ENCODE results near the gene TIMM13.

Gene TIMM13

DNA sequence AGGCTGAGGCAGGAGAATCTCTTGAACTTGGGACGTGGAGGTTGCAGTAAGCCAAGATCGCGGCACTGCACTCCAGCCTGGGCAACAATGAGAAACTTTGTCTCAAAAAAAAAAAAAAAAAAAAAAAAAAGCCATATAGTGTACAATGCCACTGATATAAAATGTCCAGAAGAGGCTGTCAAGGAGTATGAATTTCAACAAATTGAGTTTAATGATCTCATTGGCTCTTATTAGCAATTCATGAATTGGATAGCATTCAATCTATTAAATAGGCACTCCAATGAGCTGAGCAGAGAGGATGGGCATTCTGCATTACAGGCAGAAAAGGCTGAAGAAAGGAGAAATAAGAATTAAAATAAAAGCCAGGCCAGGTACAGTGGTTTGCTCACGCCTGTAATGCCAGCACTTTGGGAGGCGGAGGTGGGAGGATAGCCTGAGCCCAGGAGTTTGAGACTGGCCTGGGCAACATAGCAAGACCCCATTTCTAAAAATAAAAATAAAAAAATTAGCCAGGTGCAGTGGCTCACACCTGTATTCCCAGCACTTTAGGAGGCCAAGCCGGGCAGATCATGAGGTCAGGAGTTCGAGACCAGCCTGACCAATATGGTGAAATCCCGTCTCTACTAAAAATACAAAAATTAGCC lies 30.1 kb upstream of the TIMM13 start:
- H3K36me3 ChIP-seq (ENCODE audit: control insufficient read depth, insufficient read depth, low read length): no peaks in the 10 kb centered on the region
- H3K79me2 ChIP-seq: no peaks in the 10 kb centered on the region
- no peak overlapping the region for H3K9ac ChIP-seq
- H3K4me2 ChIP-seq (ENCODE audit: low read length): peak overlapping the region; percentile 73
- H3K27me3 ChIP-seq (ENCODE audit: control insufficient read depth, insufficient read depth, low read length): no peaks in the 10 kb centered on the region
- TF ChIP-seq, protein P1, sequence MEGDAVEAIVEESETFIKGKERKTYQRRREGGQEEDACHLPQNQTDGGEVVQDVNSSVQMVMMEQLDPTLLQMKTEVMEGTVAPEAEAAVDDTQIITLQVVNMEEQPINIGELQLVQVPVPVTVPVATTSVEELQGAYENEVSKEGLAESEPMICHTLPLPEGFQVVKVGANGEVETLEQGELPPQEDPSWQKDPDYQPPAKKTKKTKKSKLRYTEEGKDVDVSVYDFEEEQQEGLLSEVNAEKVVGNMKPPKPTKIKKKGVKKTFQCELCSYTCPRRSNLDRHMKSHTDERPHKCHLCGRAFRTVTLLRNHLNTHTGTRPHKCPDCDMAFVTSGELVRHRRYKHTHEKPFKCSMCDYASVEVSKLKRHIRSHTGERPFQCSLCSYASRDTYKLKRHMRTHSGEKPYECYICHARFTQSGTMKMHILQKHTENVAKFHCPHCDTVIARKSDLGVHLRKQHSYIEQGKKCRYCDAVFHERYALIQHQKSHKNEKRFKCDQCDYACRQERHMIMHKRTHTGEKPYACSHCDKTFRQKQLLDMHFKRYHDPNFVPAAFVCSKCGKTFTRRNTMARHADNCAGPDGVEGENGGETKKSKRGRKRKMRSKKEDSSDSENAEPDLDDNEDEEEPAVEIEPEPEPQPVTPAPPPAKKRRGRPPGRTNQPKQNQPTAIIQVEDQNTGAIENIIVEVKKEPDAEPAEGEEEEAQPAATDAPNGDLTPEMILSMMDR (IDR thresholded peaks at IDR 0.05): no peak
- peak overlapping the region; percentile 98 for H2AFZ ChIP-seq
- H3K9me3 ChIP-seq (ENCODE audit: control insufficient read depth, low read length): no peaks in the 10 kb centered on the region
- peak overlapping the region; percentile 53 for H3K27ac ChIP-seq
- H3K4me1 ChIP-seq: no peaks in the 10 kb centered on the region
- H3K4me3 ChIP-seq (ENCODE audit: low read depth, low read length): no peak overlapping the region

DNA sequence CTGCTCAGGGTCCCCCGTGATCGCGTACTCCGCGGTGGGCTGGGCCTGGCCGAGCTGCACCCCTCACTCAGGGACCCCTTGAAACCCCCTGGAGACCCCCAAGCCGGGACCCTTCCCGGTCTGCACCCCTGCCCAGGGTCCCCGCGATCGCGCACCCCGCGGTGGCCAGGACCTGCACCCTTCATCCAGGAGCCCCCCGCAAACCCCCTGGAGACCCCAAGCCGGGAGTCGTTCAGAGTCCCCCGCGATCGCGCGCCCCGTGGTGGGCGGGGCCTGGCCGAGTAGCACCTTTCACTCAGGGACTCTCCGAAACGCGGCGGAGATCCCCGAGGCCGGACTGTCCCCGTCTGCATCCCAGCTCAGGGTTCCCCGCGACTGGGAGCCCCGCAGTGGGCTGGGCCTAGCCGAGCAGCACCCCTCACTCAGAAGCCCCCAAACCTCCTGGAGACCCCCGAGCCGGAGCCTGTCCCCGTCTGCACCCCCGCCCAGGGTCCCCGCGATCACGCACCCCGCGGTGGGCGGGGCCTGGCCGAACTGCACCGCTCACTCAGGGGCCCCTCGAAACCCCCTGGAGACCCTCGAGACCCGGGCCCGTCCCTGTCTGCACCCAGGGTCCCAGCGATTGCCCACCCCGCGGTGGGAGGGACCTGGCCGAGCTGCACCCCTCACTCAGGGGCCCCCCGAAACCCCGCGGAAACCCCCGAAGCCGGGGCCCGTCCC lies 28.6 kb upstream of the TIMM13 start:
- Histone ChIP-seq H2AFZ (peak overlapping the region; percentile 72), H3K4me3 (ENCODE audit: low read depth, low read length) (peak overlapping the region; percentile 83), H3K9me3 (ENCODE audit: control insufficient read depth, low read length) (no peaks in the 10 kb centered on the region), H3K9ac (peak overlapping the region; percentile 61), H3K36me3 (ENCODE audit: control insufficient read depth, insufficient read depth, low read length) (no peaks in the 10 kb centered on the region), H3K27me3 (ENCODE audit: control insufficient read depth, insufficient read depth, low read length) (no peaks in the 10 kb centered on the region), H3K4me1 (no peaks in the 10 kb centered on the region), H3K27ac (no peak overlapping the region), H3K79me2 (no peaks in the 10 kb centered on the region), H3K4me2 (ENCODE audit: low read length) (peak overlapping the region; percentile 71)
- TF ChIP-seq, protein P1 (IDR thresholded peaks at IDR 0.05): no peak

DNA sequence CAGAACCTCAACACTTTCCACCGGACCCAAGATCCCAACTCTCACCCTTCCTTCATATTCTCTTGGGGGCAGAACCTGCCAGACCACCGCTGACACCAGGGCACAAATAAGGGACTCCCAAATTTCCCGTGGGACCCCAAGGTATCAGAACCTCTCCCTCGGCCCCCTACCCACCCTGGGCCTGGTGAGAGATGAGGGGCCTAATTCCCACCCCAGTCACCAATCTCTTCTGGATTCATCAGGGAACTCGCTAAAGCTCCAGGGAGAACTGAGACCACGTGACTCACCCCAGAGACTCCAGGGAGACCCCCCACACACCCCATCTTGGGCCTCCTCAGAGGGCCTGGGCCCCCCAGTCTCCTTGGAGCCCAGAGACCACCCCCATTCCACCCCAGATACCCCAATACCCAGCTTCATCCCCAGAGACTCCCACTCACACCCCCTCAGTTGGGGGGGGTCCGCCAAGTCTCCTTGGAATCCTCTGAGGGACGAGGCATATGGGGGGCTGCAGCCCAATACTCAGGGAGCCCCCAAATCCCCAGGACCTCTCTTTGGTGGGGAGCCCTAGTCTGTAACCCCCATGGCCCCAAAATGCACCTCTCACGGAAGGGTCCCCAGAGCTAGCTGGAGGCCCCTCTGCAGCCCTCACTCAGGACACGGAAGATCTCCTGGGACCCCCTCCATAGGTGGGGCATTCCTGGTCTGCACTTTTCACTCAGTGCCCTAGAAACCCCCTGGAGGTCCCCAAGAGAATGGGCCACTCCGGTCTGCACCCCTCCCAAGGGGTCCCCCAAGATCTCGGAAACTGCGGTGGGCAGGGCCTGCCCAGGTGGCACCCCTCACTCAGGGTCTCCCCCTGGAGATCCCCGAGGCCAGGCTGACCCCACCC lies 27.8 kb upstream of the TIMM13 start:
- Histone ChIP-seq H3K36me3 (ENCODE audit: control insufficient read depth, insufficient read depth, low read length) (no peaks in the 10 kb centered on the region), H3K79me2 (no peaks in the 10 kb centered on the region), H2AFZ (no peak overlapping the region), H3K4me2 (ENCODE audit: low read length) (peak overlapping the region; percentile 71), H3K9ac (no peak overlapping the region), H3K4me1 (no peaks in the 10 kb centered on the region), H3K27ac (no peak overlapping the region), H3K4me3 (ENCODE audit: low read depth, low read length) (no peak overlapping the region), H3K27me3 (ENCODE audit: control insufficient read depth, insufficient read depth, low read length) (no peaks in the 10 kb centered on the region), H3K9me3 (ENCODE audit: control insufficient read depth, low read length) (no peaks in the 10 kb centered on the region)
- TF ChIP-seq, protein P1 (IDR thresholded peaks at IDR 0.05): no peak

DNA sequence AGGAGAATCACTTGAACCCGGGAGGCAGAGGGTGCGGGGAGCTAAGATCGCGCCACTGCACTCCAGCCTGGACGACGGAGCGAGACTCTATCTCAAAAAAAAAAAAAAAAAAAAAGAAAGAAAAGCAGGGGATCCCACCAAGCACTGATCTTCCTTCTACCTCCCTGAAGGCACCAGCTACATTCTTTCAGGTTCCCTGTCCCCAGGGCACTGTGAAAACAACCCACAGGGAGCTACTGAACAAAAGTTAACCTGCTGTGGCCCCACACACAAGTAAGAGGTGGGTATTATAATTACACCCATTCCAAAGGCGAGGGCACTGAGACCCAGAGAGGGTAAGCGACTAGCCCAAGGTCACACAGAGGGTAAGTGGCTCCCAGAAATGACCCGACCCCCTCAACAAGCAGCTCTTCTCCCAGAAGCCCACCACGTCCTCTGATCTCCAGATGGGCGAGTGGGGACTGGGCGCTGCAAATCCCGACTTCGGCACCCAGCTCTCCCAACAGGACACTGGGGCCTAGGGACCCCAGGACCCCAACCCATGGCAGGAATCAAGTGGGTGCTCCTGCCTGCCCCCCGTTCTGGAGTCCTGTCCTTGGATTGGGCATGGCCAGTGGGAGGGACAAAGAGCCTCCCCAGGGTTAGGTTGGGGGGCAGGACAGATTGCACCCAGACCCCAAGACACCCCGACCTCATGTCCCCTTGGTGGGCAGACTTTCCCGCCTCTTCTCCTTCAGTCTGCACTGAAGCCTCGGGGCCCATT lies 27.0 kb upstream of the TIMM13 start:
- Histone ChIP-seq H3K36me3 (ENCODE audit: control insufficient read depth, insufficient read depth, low read length) (no peaks in the 10 kb centered on the region), H3K4me1 (no peaks in the 10 kb centered on the region), H3K27me3 (ENCODE audit: control insufficient read depth, insufficient read depth, low read length) (no peaks in the 10 kb centered on the region), H3K9me3 (ENCODE audit: control insufficient read depth, low read length) (no peaks in the 10 kb centered on the region), H3K27ac (no peak overlapping the region), H2AFZ (no peak overlapping the region), H3K4me3 (ENCODE audit: low read depth, low read length) (no peak overlapping the region), H3K79me2 (no peaks in the 10 kb centered on the region), H3K4me2 (ENCODE audit: low read length) (no peak overlapping the region), H3K9ac (no peak overlapping the region)
- TF ChIP-seq, protein P1 (IDR thresholded peaks at IDR 0.05): no peak
